HG02623 (cell line): ENCODE measurements around the gene HIPK2.

ENCODE experiments used
- ATAC-seq: cut with Tn5 transposase; IDR thresholded peaks from one replicate; pipeline ENCODE4 v1.9.1; 2021; ENCODE audit warnings: moderate library complexity; ENCODE audit not compliant: unreplicated experiment

HIPK2 gene

DNA sequence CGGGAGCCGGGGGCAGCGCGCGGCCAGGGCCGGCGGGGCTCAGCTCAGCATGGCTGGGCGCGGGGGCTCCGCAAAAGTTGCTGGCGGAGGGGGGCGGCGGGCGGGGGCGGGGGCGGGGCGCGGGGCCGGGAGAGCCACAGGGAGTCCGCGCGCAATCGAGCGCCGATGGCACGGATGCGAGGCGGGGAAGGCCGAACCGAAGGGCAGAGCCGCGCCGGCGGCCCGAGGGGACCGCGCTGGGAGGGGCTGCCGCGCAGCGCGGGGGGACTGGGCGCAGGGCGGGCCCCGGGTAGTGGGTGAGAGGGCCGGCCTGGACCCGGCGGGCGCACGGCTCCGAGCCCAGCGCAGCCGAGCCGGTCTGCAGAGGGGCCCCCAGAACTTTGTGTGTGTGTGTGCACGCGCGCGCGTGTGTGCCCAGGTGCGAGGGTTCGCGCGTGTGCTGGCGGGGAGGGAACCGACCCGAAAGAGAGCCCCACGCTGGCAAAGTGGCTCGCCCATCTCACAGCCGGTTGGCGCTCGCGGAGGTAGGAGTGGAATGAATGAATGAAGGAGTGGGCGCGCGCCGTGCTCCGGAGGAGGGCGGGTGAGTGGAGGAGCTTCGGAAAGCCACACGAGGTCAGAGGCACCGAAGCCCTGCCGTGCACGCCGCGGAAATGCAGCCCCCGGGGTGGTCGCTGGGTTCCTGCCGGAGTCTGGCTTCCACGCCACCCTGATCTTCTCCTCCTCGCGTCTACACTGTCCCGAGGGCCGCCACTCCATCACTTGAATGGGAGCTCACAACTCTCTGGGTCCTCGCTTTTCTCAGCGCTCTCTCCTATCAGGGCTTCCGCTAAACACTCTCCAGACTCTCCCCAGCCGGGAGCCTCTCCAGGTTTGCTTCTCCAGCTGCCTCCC, at the start of gene HIPK2:
Gene HIPK2 (minus strand): TSS at position 51 of the 894 bp plus-strand sequence. CDS start 375 bp downstream, outside the sequence.
- ATAC-seq = peak; percentile 60

DNA sequence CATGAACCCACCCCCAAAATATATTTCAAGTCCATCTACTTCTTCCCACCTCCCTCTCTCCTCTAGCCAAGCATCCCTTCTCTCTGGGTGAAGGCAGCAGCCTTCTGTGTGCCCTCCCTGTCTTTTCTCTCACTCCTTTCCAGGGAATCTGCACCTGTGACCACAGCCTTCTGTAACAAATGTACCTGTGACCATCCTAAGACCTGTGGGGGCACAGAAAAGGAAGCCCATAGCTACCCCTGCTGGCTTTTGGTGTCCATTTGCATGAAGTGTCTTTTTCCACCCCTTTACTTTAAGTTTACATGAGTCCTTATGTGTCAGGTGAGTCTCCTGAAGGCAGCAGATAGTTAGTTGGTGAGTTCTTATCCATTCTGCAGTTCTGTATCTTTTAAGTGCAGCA, 49.2 kb upstream of the HIPK2 start:
- no peak for ATAC-seq

DNA sequence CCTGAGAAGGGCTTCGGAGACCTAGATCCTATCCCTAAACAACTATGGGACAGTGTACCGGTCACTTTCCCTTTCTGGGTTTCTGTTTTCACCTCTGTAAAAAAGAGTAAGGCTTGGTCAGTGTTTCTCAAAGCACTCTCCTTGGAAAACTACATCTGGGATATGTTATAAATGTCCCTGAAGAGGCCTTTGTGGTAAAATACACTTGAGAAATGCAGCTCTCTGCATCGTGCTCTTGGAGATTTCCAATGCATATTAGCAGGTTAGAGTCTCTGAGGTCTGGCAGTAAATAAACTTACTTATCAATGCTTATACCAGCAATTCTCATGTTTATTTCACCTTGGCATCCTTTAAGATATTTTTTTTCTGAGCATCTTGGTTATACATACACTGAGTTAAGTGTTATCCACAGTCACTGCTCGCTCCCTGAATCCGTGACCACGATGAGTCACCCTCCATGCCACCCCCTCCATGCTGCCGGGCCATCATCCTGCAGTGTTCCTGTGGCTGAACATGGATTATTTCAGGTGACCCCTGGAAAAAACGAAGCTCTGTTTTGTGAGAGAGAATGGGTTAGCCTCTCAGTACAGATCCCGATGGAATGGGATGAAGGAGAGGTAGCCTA, 48.0 kb upstream of the HIPK2 start:
- ATAC-seq = no peak

DNA sequence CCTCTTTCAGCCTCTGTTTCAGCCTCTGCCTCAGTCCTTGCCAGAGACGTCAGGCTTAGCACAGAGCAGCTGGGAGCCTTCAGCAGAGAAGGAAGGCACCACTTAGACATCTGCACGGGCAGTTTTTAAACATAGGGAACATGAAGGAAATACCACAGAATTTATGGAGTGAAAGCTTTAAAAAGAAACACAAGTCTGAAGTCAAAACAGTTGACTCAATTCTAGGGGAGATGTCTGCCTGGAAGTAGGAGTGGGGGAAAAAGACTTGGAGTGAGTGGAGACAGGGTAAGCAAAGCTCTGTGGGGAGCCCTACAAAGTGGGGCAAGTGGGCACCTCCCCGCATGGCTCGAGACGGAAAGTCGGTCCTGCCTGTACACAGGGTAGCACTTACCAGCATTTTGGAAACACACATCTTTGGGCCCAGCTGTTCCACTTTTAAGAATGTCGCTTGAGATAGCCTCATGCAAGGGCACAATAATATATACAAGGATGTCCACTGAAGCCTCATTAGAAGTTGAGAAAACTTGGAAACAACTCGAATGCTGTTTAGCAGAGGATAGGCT, 46.2 kb upstream of the HIPK2 start:
- ATAC-seq = no peak

DNA sequence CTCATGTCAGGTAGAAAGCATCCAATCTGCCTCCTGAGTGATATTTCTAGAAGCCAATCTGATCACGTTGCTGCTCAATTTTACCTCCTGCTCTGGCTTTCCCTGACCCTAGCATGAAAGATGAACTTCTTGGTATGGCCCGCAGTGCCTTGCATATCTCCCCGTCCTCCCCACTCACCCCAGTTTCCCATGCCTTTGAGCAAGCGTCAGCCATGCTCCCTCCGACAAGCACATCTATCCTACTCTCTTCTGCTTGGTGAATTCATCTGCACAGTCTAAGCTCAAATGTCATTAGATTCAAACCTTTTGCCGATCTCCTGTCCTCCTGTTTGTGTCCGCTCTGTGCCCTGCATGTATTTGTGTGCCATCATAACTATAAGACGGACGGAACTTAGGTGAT, 45.1 kb upstream of the HIPK2 start:
- no peak for ATAC-seq

GRCh38 chr7:139821349-139822105, 43.7 kb upstream of the HIPK2 start:
- no peak for ATAC-seq

GRCh38 chr7:139820089-139820488, 42.3 kb upstream of the HIPK2 start:
- ATAC-seq = no peak

DNA sequence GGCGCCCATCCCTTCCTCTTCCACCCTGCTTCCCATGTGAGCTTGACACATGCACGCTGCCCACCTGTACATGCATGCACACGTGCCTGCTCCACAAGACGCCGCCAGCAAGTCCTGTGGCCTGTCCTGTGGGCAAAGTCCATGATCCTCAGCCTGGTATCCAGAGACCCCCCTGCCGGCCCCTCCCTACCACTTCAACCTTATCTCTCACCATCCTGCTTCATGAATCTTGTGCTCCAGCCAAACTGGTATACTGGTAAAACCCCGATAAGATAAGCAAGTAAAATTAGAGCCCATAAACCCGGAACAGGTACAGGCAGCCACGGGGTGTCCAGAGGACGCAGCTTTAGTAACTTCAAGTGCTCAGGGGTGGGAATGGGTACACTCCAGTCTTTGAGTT, 39.5 kb upstream of the HIPK2 start:
- ATAC-seq = no peak

- no peak for ATAC-seq
Observed at GRCh38 chr7:139813689-139814088, 35.9 kb upstream of the HIPK2 start.

GRCh38 chr7:139813151-139813550, 35.4 kb upstream of the HIPK2 start:
- ATAC-seq = no peak

GRCh38 chr7:139811066-139811465, 33.3 kb upstream of the HIPK2 start:
- no peak for ATAC-seq

- ATAC-seq = no peak
Observed at GRCh38 chr7:139808846-139809442, 31.1 kb upstream of the HIPK2 start.

- no peak for ATAC-seq
Observed at GRCh38 chr7:139808427-139808826, 30.6 kb upstream of the HIPK2 start.

DNA sequence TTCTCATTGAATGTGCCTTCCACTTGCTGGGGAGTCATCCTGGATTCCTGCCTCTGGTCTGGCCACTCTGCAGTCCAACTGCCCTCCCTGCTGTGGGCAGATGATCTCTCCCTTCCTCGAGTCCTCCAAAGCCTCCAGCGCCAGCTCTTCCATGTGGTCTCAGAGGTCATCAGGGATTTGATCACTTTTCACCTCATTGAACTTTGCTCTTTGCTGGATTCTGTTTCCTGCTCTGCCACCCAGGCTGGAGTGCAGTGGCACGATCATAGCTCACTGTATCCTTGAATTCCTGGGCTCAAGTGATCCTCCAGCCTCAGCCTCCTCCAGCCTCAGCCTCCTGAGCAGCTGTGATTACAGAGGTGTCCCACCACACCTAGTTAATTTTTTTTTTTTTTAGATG, 29.2 kb upstream of the HIPK2 start:
- no peak for ATAC-seq

DNA sequence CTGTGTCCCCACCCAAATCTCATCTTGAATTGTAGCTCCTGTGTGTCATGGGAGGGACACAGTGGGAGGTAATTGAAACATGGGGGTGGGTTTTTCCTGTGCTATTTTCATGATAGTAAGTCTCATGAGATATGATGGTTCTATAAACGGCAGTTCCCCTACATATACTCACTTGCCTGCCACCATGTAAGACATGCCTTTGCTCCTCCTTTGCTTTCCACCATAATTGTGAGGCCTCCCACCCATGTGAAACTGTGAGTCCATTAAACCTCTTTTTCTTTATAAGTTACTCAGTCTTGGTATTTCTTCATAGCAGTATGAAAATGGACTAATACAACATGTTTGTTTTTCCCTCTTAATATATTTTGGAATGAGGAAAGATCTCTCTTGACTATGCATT, 26.8 kb upstream of the HIPK2 start:
- ATAC-seq = no peak

DNA sequence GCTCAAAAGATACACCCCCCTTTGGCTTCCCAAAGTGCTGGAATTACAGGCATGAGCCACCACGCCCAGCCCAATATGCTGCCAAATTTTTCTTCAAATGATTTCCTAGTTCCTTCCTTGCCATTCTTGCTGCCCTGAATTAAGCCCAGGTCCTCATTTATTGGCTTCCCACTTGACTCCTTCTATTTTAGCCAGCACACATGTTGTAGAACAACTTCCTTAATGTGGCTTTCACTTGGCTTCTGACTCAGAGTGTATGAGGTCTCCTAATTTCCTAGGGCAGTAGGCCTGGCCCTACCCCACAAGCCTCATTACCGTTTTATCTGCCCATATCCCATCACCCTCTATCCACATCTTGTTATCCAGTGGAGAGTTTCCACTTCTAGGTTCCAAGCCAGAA, 21.8 kb upstream of the HIPK2 start:
- no peak for ATAC-seq

DNA sequence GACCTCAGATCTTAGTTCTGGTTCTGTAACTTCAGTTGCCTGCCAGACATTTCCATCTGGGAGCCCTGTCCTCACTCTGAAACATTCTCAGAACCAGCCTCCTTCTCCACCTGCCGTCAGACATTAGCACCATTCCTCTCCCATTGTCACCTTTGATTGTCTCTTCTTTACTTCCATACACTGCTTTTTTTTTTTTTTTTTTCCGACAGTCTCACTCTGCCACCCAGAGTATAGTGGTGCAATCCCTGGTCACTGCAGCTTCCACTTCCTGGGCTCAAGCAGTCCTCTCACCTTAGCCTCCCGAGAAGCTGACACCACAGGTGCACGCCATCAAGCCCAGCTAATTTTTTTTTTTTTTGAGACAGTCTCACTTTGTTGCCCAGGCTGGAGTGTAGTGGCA, 21.1 kb upstream of the HIPK2 start:
- no peak for ATAC-seq

DNA sequence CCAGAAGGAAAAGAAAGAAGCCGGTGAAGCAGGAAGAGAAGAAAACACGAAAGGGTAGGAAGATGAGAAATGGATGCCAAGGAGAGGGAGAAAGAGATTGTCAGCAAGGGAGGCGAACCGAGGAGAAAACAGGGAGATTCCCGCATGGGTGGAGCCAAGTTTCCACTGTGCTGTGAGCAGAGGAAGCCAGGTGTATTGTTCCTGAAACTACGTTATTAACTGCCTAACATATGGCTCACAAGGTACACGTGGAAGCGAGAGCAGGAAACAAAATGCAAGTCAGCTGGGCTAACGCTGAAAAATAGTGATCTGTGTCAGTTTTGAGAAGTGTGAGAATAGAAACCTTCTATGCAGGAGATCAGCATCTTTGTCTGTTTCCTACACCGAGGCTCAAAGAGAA, 20.4 kb upstream of the HIPK2 start:
- no peak for ATAC-seq

DNA sequence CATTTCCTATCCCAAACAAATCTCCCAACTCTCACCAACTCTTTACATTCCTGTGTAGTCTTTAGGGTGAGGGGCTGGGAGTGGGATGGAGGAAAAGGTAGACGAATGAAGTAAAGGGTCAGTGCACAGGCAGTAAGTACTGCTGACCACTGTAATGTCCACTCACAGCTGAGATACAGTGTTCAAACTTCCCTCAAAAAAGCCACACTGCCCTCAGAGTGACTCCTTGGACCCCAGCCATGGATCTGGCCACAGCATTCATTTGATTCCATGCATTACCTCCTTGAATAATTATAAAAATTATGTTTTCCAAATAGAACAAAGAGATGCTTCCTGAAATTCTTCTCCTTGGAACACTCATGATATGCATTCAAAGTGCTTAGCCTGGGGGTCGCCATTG, 19.8 kb upstream of the HIPK2 start:
- no peak for ATAC-seq

GRCh38 chr7:139791316-139791715, 13.5 kb upstream of the HIPK2 start:
- ATAC-seq = no peak

DNA sequence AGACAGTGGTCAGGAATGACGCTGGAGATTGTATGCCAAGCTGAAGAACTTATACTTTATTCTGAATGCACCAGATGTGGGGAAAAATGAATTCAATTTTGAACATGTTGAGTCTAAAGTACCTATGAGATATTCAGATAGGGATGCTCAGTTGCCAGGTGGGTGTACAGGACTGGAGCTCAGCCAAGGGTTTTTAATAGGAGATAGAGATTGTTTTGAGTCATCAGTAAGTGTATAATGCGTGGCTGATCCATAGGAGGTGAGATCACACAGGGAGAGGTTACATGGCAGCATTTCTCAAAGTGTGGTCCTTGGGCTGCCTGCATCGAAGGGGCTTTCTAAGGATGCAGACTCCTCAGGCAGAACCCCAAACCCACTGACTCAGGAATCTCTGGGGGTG, 6.8 kb upstream of the HIPK2 start:
- no peak for ATAC-seq
